HL-60 (cell line): Measurements from ENCODE around the gene PER3.
A peak's percentile ranks its signal among the peaks of the same experiment; 100 is the strongest.
"Not testable (repeated sequence)": the region's sequence is repeated elsewhere in the genome, so short reads cannot be mapped to it uniquely, and the experiment has no call there.

Experiments
- DNase-seq, 2 experiments: peaks; one replicate each; pipeline ENCODE4 v3.0.0-alpha.2; 2010 to 2020; ENCODE audit warnings: low read depth in 1 of 2, low spot score in 1 of 2
- H3K27ac ChIP-seq: fragments of 250-450 bp; sonication (Bioruptor Pico); replicated peaks from 2 replicates; pipeline ENCODE4 v1.5.1; 2020; ENCODE audit warnings: mild to moderate bottlenecking, moderate library complexity
- H3K27me3 ChIP-seq: fragments of 250-450 bp; sonication (Bioruptor Pico); 2 replicates; pipeline ENCODE4 v1.5.1; 2021; ENCODE audit warnings: mild to moderate bottlenecking, moderate library complexity; ENCODE audit not compliant: insufficient read depth, poor library complexity, severe bottlenecking
- H3K4me3 ChIP-seq: replicated peaks from 2 replicates; pipeline ENCODE4 v1.5.1; 2011; ENCODE audit warnings: mild to moderate bottlenecking, control low read depth, low read length; ENCODE audit not compliant: insufficient read depth
- CTCF ChIP-seq: IDR thresholded peaks from one replicate; pipeline ENCODE4 v1.5.1; 2011; ENCODE audit warnings: low read length, control low read depth, inconsistent platforms; ENCODE audit not compliant: insufficient read depth
- GABPA ChIP-seq: IDR thresholded peaks from 2 replicates; pipeline ENCODE4 v1.6.1; 2012; ENCODE audit warnings: low read depth
- POLR2AphosphoS5 ChIP-seq: IDR thresholded peaks from 2 replicates; pipeline ENCODE4 v1.6.1; 2012; ENCODE audit warnings: low read depth
- REST ChIP-seq: IDR thresholded peaks from 2 replicates; pipeline ENCODE4 v1.6.1; 2012; ENCODE audit warnings: low read depth; ENCODE audit not compliant: insufficient replicate concordance
- SPI1 ChIP-seq: IDR thresholded peaks from 2 replicates; pipeline ENCODE4 v1.6.1; 2012; ENCODE audit warnings: low read depth, mild to moderate bottlenecking, borderline replicate concordance

PER3 gene

GRCh38 chr1:7786795-7787194 is 2.7 kb downstream of the PER3 start:
- peak in 1 of 2 experiments; percentile 55 for DNase-seq
- Histone ChIP-seq H3K27ac (no peak overlapping the region), H3K4me3 (no peak overlapping the region), H3K27me3 (no peaks in the 10 kb centered on the region)
- TF ChIP-seq POLR2AphosphoS5 = no peak
- TF ChIP-seq SPI1 = peak; percentile 84; the same call in 1 of the 2 replicates

- DNase-seq = no peak
- H3K4me3 ChIP-seq = no peak overlapping the region
- H3K27me3 ChIP-seq = no peaks in the 10 kb centered on the region
- TF ChIP-seq REST (no peak), GABPA (no peak), SPI1 (no peak), POLR2AphosphoS5 (no peak), CTCF (no peak)
- no peak overlapping the region for H3K27ac ChIP-seq
Measured at GRCh38 chr1:7789828-7790227, 5.7 kb downstream of the PER3 start.

DNA sequence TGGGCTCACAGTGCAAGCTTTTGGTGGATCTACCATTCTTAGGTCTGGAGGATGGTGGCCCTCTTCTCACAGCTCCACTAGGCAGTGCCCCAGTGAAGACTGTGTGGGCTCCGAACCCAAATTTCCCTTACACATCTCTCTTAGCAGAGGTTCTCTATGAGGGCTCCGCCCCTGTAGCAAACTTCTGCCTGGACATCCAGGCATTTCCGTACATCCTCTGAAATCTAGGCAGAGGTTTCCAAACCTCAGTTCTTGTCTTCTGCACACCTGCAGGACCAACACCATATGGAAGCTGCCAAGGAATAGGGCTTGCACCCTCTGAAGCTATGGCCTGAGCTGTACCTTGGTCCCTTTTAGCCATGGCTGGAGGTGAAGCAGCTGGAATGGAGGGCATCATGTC is 6.9 kb downstream of the PER3 start:
- H3K27ac ChIP-seq, H3K4me3 ChIP-seq, DNase-seq, H3K27me3 ChIP-seq: not testable (repeated sequence)

DNA sequence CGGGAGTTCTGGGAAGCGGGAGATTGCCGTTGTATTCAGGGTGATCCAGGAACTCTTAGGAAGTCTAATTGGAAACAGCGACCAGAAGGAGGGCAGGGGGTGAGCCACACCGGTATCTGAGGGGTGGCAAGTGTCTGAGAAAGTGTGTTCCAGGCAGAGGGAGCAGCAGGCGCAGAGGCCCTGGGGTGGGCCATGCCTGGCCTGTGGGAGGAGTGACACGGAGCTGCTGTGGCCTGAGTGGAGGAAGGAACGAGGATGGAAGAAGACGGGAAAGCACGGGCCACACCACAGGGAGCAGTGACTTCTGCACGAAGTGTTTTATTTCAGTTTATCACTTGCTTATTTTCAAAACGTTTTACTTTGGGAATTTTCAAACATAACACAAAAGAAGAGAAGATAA is 11.3 kb downstream of the PER3 start:
- no peak overlapping the region for H3K27ac ChIP-seq
- no peak overlapping the region for H3K4me3 ChIP-seq
- no peak for DNase-seq
- no peaks in the 10 kb centered on the region for H3K27me3 ChIP-seq
- TF ChIP-seq SPI1 (no peak), REST (no peak), POLR2AphosphoS5 (no peak), GABPA (no peak), CTCF (no peak)

GRCh38 chr1:7805460-7805859 is 21.4 kb downstream of the PER3 start:
- no peak overlapping the region for H3K27ac ChIP-seq
- TF ChIP-seq SPI1 (no peak), REST (no peak), CTCF (no peak), GABPA (no peak), POLR2AphosphoS5 (no peak)
- no peak for DNase-seq
- H3K27me3 ChIP-seq = no peaks in the 10 kb centered on the region
- no peak overlapping the region for H3K4me3 ChIP-seq
